Breast epithelium (tissue), 3 donors: ENCODE measurements around the gene MFN2.

Source experiments
- POLR2AphosphoS5 ChIP-seq, 3 donors: sonication (generic); formaldehyde crosslinking; IDR thresholded peaks; one replicate each; pipeline ENCODE4 v1.6.1; 2017; ENCODE audit warnings: antibody characterized with exemption in 3 of 3
- TF ChIP-seq, protein P1 (sequence below), 3 donors: fragments of 450-650 bp; IDR thresholded peaks; one replicate each; pipeline ENCODE4 v1.5.1; 2016 to 2017; ENCODE audit warnings: antibody characterized with exemption in 3 of 3, mild to moderate bottlenecking in 3 of 3, moderate library complexity in 3 of 3

DNA sequence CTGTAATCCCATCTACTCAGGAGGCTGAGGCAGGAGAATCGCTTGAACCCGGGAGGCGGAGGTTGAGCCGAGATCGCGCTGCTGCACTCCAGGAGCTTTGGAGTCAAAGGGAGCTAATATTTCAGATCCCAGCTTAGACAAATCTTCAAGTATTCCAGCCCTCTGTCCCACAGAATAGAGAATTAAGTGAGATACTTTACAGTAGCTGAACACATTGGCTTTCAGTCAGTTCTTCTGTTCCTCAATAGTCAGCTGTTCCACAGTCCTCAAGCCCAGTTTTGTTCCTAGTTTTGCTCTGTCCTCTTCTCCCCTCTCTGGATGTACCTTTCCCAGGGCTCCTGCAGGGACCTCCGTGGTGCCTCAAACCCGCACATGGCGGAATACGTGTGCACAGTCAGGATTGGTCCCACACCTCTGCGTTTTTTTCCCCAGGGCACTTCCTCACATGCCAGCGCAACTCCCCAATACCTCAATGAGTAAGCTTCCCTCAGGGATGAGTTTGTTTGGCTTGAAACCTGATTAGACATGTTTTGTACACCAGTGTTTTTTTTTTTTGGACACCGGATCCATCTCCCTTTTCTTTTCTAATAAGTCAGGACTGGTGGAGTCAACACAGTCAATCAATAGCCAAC lies 1.2 kb downstream of the MFN2 start:
- TF ChIP-seq, protein P1, sequence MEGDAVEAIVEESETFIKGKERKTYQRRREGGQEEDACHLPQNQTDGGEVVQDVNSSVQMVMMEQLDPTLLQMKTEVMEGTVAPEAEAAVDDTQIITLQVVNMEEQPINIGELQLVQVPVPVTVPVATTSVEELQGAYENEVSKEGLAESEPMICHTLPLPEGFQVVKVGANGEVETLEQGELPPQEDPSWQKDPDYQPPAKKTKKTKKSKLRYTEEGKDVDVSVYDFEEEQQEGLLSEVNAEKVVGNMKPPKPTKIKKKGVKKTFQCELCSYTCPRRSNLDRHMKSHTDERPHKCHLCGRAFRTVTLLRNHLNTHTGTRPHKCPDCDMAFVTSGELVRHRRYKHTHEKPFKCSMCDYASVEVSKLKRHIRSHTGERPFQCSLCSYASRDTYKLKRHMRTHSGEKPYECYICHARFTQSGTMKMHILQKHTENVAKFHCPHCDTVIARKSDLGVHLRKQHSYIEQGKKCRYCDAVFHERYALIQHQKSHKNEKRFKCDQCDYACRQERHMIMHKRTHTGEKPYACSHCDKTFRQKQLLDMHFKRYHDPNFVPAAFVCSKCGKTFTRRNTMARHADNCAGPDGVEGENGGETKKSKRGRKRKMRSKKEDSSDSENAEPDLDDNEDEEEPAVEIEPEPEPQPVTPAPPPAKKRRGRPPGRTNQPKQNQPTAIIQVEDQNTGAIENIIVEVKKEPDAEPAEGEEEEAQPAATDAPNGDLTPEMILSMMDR (IDR thresholded peaks at IDR 0.05) = no peak
- TF ChIP-seq POLR2AphosphoS5 (IDR thresholded peaks at IDR 0.05) = no peak
